K562 (cell line): Measurements from ENCODE around the gene CPSF7. TPM values are rescaled to one million over a fixed set of nuclear protein-coding genes. Genes with fewer than 3 reads are reported as not detected.
A peak's percentile ranks its signal among the peaks of the same experiment; 100 is the strongest.

ENCODE experiments used
- CEBPB ChIP-seq: fragments of 450-650 bp; IDR thresholded peaks from 2 replicates; pipeline ENCODE4 v1.6.1; 2016; ENCODE audit warnings: missing genetic modification characterization, missing compliant biosample characterization
- ELF2 ChIP-seq: fragments of 250-450 bp; sonication (Bioruptor Pico); IDR thresholded peaks from 2 replicates; pipeline ENCODE4 v1.5.0; 2021; ENCODE audit warnings: mild to moderate bottlenecking
- NFYB ChIP-seq: IDR thresholded peaks from 2 replicates; pipeline ENCODE4 v1.6.1; 2011; ENCODE audit warnings: mild to moderate bottlenecking, moderate library complexity; ENCODE audit not compliant: insufficient read length; ENCODE audit errors: extremely low read depth
- SETDB1 ChIP-seq: IDR thresholded peaks from one replicate; pipeline ENCODE4 v1.6.1; 2012; ENCODE audit warnings: low read length, control low read depth, inconsistent platforms
- XRCC4 ChIP-seq: IDR thresholded peaks from one replicate; pipeline ENCODE4 v1.6.1; 2011; ENCODE audit not compliant: insufficient read depth, insufficient read length; ENCODE audit errors: extremely low read depth
- polyA plus RNA-seq, 8 experiments: library from polyadenylated mRNA; depleted of rRNA in 4 of 8; stranded (reverse) in 5 of 8; unstranded in 3 of 8; fragments of >200 nt; fragmentation: Nextera tagmentation in 2 of 8; fragmentation: Illumina TruSeq in 1 of 8; extraction: Ambion mirVana in 2 of 8; extraction: Trizol in 1 of 8; gene quantifications; 2 replicates each; pipeline versions ENCODE4 v1.2.1 to v1.2.3, GENCODE V29; 2011 to 2014; ENCODE audit warnings: inconsistent platforms in 1 of 8, missing spikeins in 1 of 8
- total RNA-seq, 7 experiments: library from RNA; depleted of rRNA in 6 of 7; stranded (reverse); fragments of >200 nt in 6 of 7; fragmentation: Illumina TruSeq in 2 of 7; extraction: Trizol in 2 of 7; gene quantifications; 2 replicates each; pipeline versions ENCODE4 v1.2.1 to v1.2.3, GENCODE V29; 2011 to 2021; ENCODE audit warnings: low replicate concordance in 1 of 7
- TF ChIP-seq, protein P1 (sequence below): fragments of 450-650 bp; IDR thresholded peaks from 2 replicates; pipeline ENCODE4 v1.6.1; 2016; ENCODE audit warnings: mild to moderate bottlenecking, moderate library complexity
- TF ChIP-seq, protein P2 (sequence below), 2 experiments: IDR thresholded peaks; 2 replicates each; pipeline ENCODE4 v1.6.1; 2012; ENCODE audit warnings: improper control_type of control experiment in 2 of 2, low read depth in 2 of 2, low read length in 2 of 2, borderline replicate concordance in 1 of 2
- TF ChIP-seq, protein P3 (sequence below): fragments of 250-450 bp; sonication (Bioruptor Pico); IDR thresholded peaks from 2 replicates; pipeline ENCODE4 v1.8.0; 2021; ENCODE audit warnings: moderate library complexity, mild to moderate bottlenecking, inconsistent platforms
- TF ChIP-seq, protein P4 (sequence below): fragments of 450-650 bp; IDR thresholded peaks from 2 replicates; pipeline ENCODE4 v1.7.1; 2018; ENCODE audit warnings: mild to moderate bottlenecking, low read depth; ENCODE audit not compliant: partially characterized antibody

The CPSF7 gene
- total and polyA plus RNA-seq, 9 of the 15 experiments (the other 6 are each of a cell fraction or from before 2014, with no cell fraction given), result 14.8 to 104 (median 44.1) TPM

DNA sequence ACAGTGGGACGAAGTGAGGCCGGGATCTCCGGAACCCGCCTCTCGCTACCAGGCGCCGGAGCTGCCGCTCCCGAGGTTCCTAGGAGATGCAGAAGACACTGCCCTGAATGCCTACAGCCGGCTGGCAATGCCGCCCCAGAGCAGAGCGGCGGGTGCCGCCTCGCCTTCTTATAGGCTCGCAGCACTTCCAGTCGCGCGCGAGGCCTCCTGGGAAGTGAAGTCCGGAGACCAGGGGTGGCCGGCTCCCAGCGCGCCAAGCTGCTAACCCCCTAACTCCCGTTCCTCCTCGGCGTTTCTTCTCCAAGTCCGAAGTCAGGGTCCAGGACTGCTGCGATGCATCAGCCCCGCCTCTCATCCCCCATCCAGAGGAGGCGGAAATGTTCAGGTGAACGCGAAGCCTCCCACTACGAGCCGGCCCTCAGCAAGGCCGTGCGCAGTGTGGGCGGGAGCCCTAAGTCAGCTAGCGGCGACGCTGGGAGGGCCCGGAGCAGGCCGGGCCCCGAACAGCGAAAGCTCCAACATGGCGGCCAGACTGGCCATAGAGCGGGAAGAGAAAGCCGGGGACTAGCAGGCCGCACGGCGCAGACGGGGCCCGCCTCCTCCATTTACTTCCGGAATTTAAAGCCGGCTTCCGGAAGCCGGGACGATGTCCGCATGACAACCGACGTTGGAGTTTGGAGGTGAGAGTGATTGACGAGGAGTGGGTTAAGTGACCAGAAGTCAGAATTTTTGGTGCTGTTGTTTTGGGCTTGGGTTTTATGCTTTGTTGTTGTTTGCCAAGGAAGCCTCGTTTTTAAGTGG, 67.8 kb downstream of the CPSF7 start, which contains the start of the genes CYB561A3 and TMEM138 (continued):
- TF ChIP-seq, protein P1, sequence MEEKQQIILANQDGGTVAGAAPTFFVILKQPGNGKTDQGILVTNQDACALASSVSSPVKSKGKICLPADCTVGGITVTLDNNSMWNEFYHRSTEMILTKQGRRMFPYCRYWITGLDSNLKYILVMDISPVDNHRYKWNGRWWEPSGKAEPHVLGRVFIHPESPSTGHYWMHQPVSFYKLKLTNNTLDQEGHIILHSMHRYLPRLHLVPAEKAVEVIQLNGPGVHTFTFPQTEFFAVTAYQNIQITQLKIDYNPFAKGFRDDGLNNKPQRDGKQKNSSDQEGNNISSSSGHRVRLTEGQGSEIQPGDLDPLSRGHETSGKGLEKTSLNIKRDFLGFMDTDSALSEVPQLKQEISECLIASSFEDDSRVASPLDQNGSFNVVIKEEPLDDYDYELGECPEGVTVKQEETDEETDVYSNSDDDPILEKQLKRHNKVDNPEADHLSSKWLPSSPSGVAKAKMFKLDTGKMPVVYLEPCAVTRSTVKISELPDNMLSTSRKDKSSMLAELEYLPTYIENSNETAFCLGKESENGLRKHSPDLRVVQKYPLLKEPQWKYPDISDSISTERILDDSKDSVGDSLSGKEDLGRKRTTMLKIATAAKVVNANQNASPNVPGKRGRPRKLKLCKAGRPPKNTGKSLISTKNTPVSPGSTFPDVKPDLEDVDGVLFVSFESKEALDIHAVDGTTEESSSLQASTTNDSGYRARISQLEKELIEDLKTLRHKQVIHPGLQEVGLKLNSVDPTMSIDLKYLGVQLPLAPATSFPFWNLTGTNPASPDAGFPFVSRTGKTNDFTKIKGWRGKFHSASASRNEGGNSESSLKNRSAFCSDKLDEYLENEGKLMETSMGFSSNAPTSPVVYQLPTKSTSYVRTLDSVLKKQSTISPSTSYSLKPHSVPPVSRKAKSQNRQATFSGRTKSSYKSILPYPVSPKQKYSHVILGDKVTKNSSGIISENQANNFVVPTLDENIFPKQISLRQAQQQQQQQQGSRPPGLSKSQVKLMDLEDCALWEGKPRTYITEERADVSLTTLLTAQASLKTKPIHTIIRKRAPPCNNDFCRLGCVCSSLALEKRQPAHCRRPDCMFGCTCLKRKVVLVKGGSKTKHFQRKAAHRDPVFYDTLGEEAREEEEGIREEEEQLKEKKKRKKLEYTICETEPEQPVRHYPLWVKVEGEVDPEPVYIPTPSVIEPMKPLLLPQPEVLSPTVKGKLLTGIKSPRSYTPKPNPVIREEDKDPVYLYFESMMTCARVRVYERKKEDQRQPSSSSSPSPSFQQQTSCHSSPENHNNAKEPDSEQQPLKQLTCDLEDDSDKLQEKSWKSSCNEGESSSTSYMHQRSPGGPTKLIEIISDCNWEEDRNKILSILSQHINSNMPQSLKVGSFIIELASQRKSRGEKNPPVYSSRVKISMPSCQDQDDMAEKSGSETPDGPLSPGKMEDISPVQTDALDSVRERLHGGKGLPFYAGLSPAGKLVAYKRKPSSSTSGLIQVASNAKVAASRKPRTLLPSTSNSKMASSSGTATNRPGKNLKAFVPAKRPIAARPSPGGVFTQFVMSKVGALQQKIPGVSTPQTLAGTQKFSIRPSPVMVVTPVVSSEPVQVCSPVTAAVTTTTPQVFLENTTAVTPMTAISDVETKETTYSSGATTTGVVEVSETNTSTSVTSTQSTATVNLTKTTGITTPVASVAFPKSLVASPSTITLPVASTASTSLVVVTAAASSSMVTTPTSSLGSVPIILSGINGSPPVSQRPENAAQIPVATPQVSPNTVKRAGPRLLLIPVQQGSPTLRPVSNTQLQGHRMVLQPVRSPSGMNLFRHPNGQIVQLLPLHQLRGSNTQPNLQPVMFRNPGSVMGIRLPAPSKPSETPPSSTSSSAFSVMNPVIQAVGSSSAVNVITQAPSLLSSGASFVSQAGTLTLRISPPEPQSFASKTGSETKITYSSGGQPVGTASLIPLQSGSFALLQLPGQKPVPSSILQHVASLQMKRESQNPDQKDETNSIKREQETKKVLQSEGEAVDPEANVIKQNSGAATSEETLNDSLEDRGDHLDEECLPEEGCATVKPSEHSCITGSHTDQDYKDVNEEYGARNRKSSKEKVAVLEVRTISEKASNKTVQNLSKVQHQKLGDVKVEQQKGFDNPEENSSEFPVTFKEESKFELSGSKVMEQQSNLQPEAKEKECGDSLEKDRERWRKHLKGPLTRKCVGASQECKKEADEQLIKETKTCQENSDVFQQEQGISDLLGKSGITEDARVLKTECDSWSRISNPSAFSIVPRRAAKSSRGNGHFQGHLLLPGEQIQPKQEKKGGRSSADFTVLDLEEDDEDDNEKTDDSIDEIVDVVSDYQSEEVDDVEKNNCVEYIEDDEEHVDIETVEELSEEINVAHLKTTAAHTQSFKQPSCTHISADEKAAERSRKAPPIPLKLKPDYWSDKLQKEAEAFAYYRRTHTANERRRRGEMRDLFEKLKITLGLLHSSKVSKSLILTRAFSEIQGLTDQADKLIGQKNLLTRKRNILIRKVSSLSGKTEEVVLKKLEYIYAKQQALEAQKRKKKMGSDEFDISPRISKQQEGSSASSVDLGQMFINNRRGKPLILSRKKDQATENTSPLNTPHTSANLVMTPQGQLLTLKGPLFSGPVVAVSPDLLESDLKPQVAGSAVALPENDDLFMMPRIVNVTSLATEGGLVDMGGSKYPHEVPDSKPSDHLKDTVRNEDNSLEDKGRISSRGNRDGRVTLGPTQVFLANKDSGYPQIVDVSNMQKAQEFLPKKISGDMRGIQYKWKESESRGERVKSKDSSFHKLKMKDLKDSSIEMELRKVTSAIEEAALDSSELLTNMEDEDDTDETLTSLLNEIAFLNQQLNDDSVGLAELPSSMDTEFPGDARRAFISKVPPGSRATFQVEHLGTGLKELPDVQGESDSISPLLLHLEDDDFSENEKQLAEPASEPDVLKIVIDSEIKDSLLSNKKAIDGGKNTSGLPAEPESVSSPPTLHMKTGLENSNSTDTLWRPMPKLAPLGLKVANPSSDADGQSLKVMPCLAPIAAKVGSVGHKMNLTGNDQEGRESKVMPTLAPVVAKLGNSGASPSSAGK, result peak; percentile 90
- TF ChIP-seq ELF2 (CRISPR knock-in tag) (no peak), XRCC4 (no peak), NFYB (peak; percentile 37), SETDB1 (no peak), CEBPB (tag) (no peak)
- TF ChIP-seq, protein P2, sequence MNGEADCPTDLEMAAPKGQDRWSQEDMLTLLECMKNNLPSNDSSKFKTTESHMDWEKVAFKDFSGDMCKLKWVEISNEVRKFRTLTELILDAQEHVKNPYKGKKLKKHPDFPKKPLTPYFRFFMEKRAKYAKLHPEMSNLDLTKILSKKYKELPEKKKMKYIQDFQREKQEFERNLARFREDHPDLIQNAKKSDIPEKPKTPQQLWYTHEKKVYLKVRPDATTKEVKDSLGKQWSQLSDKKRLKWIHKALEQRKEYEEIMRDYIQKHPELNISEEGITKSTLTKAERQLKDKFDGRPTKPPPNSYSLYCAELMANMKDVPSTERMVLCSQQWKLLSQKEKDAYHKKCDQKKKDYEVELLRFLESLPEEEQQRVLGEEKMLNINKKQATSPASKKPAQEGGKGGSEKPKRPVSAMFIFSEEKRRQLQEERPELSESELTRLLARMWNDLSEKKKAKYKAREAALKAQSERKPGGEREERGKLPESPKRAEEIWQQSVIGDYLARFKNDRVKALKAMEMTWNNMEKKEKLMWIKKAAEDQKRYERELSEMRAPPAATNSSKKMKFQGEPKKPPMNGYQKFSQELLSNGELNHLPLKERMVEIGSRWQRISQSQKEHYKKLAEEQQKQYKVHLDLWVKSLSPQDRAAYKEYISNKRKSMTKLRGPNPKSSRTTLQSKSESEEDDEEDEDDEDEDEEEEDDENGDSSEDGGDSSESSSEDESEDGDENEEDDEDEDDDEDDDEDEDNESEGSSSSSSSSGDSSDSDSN (IDR thresholded peaks at IDR 0.05; ENCODE audit: borderline replicate concordance in 1 of 2, low read depth in 2 of 2, low read length in 2 of 2), result peak; percentile 92 to 95; a peak in 3 of 4 replicates
- TF ChIP-seq, protein P3, sequence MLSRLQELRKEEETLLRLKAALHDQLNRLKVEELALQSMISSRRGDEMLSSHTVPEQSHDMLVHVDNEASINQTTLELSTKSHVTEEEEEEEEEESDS (CRISPR knock-in tag), result no peak
- TF ChIP-seq, protein P4, sequence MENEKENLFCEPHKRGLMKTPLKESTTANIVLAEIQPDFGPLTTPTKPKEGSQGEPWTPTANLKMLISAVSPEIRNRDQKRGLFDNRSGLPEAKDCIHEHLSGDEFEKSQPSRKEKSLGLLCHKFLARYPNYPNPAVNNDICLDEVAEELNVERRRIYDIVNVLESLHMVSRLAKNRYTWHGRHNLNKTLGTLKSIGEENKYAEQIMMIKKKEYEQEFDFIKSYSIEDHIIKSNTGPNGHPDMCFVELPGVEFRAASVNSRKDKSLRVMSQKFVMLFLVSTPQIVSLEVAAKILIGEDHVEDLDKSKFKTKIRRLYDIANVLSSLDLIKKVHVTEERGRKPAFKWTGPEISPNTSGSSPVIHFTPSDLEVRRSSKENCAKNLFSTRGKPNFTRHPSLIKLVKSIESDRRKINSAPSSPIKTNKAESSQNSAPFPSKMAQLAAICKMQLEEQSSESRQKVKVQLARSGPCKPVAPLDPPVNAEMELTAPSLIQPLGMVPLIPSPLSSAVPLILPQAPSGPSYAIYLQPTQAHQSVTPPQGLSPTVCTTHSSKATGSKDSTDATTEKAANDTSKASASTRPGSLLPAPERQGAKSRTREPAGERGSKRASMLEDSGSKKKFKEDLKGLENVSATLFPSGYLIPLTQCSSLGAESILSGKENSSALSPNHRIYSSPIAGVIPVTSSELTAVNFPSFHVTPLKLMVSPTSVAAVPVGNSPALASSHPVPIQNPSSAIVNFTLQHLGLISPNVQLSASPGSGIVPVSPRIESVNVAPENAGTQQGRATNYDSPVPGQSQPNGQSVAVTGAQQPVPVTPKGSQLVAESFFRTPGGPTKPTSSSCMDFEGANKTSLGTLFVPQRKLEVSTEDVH, result peak; percentile 83
